Raji (cell line): ENCODE measurements around the gene TNFSF9.

Source experiments
- POLR2A ChIP-seq: IDR thresholded peaks from 2 replicates; pipeline ENCODE4 v1.6.1; 2011; ENCODE audit warnings: low read depth, low read length, control low read depth; ENCODE audit not compliant: insufficient read depth

Gene TNFSF9

GRCh38 chr19:6521718-6522646 is 8.8 kb upstream of the TNFSF9 start:
- TF ChIP-seq POLR2A: peak; percentile 70

GRCh38 chr19:6522712-6523111 is 8.1 kb upstream of the TNFSF9 start:
- TF ChIP-seq POLR2A: no peak

- TF ChIP-seq POLR2A: no peak
Observed at GRCh38 chr19:6524311-6524710, 6.5 kb upstream of the TNFSF9 start.

- peak; percentile 61 for TF ChIP-seq POLR2A
Observed at GRCh38 chr19:6527893-6528543, 2.8 kb upstream of the TNFSF9 start.

GRCh38 chr19:6528544-6529121 is 2.2 kb upstream of the TNFSF9 start:
- TF ChIP-seq POLR2A: no peak; the same call in 1 of the 2 replicates

GRCh38 chr19:6529351-6529750 is 1.5 kb upstream of the TNFSF9 start:
- TF ChIP-seq POLR2A: no peak

- no peak for TF ChIP-seq POLR2A
Observed at GRCh38 chr19:6529937-6530385, 865 bp upstream of the TNFSF9 start.

- TF ChIP-seq POLR2A: no peak
Observed at GRCh38 chr19:6531163-6531955, 533 bp downstream of the TNFSF9 start.

GRCh38 chr19:6531956-6532243 is 1.1 kb downstream of the TNFSF9 start:
- TF ChIP-seq POLR2A: no peak

- peak; percentile 23; the same call in 1 of the 2 replicates for TF ChIP-seq POLR2A
Observed at GRCh38 chr19:6532244-6532999, 1.6 kb downstream of the TNFSF9 start.

- no peak for TF ChIP-seq POLR2A
Observed at GRCh38 chr19:6533000-6533328, 2.1 kb downstream of the TNFSF9 start.

- TF ChIP-seq POLR2A: no peak
Observed at GRCh38 chr19:6533746-6534418, 3.1 kb downstream of the TNFSF9 start.

- no peak for TF ChIP-seq POLR2A
Observed at GRCh38 chr19:6534451-6535093, 3.7 kb downstream of the TNFSF9 start.
